IPS-18c (cell line): ENCODE results near the gene CHMP2A.
"Not testable (repeated sequence)": the region's sequence is repeated elsewhere in the genome, so short reads cannot be mapped to it uniquely, and the experiment has no call there.

ENCODE experiments used
- H3K4me3 ChIP-seq: 2 replicates; pipeline ENCODE4 v1.7.0; 2013; ENCODE audit warnings: low read depth, mild to moderate bottlenecking, low read length, moderate library complexity; ENCODE audit not compliant: insufficient read depth
- H3K9me3 ChIP-seq: one replicate; pipeline ENCODE4 v1.6.1; 2013; ENCODE audit warnings: mild to moderate bottlenecking, low read length, moderate library complexity; ENCODE audit not compliant: control insufficient read depth, insufficient read depth

Gene CHMP2A

DNA sequence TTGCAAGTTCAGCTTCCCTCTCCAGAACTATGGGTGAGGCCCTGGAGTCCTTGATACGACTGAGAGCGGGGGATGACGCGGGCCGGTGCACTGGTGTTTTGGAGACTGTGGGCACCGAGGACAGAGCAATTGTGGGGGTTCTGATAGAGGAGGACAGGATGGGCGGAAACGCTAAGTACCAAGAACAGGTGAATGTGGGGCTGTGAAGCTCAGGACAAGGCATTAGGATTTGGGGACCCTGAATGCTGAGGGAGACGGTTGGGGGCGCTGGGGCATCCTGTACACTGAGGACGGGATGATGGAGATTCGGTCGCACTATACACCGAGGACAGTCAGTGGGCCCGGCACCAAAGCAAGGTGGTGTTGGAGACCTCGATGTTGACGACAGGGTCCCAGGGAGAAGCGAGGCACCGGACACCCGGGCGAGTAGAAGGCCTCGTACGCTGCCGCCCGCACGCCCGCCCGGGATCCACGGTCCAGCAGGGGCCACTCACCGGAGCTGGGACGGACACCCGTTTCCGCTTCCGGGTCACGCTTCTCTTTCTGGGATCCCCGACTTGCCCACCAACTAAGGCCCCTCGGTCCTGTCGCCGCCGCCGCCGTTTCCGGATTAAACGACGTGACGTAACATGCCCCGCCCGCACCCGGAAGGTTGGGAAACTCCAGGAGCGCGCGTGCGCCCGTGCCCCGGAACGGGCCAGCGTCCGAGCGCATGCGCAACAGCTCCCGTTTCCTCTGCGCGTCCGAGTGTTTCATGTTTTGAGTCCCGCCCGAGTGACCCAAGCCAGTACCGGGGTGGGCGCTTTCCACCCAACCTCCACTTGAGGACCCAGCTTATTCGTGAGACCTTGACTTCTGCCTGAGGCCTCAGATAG lies at the start of gene CHMP2A:
TSS of gene CHMP2A (minus strand) at position 612 of the 875 bp plus-strand sequence. CDS start 893 bp downstream, outside the sequence.
- peak within 1 kb of the TSS; percentile 80 for H3K4me3 ChIP-seq
- H3K9me3 ChIP-seq: no peaks in the 10 kb centered on the region

DNA sequence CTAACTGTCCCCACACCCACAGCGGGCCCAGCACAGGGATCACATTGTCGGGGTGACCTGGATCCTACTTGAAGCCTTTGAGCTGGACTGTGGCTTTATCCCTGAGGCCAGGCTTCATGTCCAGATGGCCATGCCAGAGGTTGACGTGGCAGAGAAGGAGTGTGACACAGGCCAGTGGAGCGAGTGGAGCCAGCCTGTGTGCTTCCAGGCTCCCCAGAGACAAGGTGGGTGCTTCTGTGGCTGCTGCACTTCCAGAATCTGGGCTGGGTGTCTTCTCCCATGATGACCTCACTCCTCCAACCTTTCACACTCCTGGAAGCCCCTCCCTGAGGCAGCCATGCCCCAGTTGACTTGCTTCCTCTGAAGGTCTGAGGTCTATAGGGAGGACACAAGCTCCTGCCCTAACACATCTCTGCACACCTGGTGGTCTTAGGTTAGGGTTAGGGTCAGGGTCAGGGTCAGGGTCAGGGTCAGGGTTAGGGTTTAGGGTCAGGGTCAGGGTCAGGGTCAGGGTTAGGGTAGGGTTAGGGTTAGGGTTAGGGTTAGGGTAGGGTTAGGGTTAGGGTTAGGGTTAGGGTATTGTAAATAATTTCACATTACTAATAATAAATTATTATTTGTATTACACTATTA lies 31.3 kb upstream of the CHMP2A start:
- Histone ChIP-seq H3K9me3 (no peaks in the 10 kb centered on the region), H3K4me3 (no peak overlapping the region)

DNA sequence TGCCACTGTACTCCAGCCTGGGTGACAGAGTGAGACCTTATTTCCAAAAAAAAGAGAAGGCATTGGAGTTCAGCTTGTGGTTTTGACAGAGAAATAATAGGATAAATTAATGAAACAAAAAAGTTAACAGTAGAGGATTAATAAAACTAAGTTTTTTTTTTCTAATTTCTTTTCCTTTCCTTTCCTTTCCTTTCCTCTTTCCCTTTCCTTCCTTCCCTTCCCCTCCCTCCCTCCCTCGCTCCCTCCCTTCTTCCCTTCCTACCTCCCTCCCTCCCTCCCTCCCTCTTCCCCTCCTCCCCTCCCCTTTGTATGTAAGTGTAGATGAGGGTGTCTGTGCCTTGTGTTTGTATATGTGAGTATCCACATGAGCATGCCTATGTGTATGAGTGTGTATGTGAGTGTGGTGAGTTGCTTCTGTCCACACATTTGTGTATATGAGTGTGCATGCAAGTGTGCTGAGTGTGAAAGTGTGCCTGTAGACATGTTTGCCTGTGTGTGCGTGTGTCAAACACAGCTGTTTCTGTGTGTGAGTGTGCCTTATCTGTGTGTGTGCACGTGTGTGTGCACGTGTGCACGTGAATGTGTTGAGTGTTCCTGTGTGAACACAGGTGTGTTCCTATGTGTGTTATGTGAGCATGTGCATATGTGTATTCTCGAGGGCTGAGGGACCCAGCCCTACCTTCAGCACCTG lies 30.7 kb upstream of the CHMP2A start:
- Histone ChIP-seq H3K9me3 (no peaks in the 10 kb centered on the region), H3K4me3 (no peak overlapping the region)

DNA sequence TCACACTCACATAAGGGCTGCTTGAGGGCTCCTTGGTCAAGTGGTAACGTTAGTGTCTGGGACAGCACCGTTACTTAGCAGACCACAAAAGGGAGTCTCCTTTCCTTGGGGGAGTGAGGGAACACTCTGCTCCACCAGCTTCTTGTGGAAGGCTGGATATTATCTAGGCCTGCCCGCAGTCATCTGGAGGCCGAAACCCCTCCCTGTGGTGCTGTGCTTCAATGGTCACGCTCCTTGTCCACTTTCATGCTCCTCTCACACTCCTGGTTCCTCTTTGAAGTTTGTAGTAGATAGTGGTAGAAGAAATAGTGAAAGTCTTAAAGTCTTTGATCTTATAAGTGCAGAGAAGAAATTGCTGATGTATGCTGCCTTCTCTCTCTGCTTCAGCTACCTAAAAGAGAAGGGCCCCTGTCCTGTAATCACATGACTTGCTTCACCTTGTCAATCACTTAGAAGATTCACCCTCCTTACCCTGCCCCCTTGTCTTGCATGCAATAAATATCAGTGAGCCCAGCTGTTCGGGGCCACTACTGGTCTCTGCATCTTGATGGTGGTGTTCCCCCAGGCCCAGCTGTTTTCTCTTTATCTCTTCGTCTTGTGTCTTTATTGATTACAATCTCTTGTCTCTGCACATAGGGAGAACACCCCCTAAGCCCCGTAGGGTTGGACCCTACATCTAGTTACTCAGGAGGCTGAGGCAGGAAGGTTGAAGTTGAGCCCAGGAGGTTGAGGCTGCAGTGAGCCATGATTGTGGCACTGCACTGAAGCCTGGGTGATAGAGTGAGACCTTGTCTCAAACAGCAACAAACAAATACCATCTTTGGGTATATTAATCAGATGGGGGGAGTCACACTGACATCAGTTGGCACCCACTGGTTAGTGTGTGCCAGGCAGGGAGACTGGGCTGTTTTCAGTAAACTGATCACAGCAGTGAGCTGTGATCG lies 29.9 kb upstream of the CHMP2A start:
- no peaks in the 10 kb centered on the region for H3K9me3 ChIP-seq
- no peak overlapping the region for H3K4me3 ChIP-seq

DNA sequence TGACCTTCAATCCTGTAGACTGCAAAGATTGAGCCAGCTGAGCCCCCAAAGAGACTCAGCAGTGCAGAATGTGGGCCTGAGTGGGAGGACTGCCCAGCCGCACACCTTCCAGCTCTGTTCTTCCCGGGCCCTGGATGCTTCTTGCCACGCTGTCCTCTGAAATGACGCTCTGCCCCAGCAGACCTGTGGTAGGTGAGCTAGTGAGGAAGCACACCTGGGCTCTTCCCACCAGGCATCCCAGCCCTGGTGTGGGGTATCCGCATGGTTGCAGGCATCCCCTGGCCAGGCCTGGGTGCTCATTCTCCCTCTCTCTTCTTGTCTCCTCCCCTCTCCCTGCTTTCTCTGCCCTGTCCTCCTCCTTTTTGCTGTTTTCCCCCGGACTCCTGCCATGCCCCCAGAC lies 28.1 kb upstream of the CHMP2A start:
- no peak overlapping the region for H3K4me3 ChIP-seq
- no peaks in the 10 kb centered on the region for H3K9me3 ChIP-seq

DNA sequence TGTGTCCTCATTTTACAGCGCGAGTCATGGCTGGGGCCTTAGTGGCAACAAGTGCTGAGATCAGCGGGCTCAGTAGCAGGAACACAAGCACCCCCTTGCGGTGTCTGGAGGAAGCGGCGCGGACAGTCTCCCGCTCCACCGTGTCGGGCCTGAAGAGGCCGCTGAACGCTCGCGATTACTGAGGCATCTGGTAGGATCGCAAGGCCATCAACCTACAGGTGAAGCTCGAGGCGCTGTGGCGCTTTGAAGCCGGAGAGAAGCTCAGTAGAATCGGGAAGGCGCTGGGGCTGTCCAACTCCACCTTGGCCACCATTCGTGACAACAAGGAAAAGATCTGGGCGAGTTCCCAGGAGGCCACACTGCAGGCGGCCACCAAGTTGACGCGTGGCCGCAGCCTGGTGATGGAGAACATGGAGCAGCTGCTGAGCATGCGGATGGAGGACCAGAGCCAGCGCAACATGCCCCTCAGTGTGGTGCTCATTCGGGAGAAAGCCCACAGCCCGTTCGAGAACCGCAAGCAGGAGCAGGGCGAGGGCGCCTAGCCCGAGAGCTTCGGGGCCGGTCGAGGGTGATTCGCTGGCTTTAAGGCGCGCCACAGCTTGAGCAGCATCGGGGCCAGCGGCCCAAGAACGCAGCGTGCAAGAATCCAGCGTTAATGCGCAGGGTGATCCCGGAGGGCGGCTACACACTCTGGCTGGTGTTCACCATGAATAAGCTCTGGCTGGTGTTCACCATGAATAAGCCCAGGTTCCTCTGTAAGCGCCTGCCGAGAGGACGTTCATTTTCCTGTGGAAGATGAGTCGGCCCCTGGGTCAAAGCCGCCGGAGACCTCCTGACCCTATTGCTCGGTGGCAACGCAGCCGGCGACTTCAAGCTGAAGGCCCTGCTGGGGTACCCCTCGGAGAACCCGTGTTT lies 26.6 kb upstream of the CHMP2A start:
- Histone ChIP-seq H3K9me3 (no peaks in the 10 kb centered on the region), H3K4me3 (no peak overlapping the region)

DNA sequence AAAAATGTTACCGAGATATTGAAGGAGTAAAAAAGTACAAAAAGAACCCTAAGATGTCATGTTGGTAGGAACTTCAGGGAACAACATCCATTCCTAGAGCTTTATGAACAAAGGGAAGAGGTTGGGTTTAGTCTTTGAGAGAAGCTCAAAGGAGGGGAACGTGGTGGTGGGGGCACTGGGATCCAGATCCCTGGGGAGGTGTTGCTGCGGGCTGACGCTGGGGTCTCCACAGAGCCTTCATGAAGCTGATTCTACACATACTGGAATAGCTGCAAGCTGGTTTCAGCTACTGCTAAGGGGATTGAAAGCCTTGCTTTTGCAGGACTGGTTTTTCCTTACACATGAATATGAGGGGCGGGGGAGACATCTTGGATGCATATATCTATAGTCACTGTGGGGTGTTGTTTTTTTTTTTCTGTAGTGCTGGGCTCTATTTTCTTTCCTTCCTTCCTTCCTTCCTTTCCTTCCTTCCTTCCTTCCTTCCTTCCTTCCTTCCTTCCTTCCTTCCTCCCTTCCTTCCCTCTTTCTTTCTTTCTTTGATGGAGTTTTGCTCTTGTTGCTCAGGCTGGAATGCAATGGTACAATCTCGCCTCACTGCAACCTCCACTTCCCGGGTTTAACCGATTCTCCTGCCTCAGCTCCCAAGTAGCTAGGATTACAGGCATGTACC lies 24.7 kb upstream of the CHMP2A start:
- Histone ChIP-seq H3K4me3 (no peak overlapping the region), H3K9me3 (no peaks in the 10 kb centered on the region)

DNA sequence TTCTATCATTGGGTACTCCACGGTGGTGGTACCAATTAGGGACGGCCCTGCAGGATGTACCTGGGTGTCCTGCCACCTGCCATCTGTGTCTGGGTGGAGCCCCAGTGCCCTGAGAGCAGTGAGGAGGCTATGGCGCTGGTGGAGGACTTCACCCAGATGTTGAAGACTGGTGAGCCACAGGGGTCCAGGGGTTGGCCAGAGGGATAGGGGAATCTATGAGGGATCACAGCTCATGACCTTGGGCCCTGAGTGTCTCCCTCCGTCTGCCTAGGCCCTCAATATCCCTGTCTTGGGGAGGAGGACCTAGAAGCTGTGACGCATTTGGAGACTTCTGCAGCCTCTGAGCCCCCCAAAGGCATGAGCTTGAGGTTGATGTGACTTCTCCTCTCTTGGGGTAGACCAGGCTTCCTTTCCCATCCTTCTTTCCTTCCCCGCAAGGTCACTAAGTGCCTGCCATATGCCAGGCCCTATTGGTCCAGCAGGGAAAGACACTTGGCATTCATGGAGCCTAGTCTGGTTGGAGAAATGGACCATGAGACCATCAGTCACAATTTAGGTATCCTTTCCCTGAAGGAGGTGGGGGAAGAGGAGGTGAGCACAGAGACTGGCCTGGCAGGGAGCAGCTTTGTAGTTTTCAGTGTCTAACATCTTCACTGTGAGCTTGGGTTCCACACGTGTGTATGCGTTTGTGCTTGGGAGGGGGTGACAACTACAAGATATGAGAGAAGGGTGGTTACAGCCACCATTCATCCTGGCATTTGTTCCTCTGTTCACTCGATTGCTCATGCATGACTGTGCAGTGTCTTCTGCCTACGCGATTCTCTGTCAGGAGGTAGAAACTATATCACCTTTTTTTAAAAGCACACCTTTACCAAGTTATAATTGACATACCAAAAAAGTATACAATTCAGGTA lies 23.4 kb upstream of the CHMP2A start:
- H3K4me3 ChIP-seq: no peak overlapping the region

DNA sequence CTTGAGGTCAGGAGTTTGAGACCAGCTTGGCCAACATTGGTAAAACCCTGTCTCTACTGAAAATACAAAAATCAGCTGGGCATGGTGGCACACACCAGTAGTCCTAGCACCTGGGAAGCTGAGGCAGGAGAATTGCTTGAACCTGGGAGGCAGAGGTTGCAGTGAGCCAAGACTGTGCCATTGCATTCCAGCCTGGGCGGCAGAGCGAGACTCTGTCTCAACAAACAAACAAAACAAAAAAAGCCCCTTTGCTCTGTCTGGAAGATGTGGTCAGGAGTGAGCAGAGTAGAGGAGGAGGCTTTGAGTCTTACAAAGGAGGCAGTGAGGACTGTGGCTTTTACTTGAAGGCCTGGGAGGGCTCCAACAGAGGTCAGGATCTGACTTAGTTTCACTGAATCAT lies 22.7 kb upstream of the CHMP2A start:
- H3K4me3 ChIP-seq, H3K9me3 ChIP-seq: not testable (repeated sequence)

More for the DNA sequence above, 23.4 kb upstream of the CHMP2A start:
- no peaks in the 10 kb centered on the region for H3K9me3 ChIP-seq

DNA sequence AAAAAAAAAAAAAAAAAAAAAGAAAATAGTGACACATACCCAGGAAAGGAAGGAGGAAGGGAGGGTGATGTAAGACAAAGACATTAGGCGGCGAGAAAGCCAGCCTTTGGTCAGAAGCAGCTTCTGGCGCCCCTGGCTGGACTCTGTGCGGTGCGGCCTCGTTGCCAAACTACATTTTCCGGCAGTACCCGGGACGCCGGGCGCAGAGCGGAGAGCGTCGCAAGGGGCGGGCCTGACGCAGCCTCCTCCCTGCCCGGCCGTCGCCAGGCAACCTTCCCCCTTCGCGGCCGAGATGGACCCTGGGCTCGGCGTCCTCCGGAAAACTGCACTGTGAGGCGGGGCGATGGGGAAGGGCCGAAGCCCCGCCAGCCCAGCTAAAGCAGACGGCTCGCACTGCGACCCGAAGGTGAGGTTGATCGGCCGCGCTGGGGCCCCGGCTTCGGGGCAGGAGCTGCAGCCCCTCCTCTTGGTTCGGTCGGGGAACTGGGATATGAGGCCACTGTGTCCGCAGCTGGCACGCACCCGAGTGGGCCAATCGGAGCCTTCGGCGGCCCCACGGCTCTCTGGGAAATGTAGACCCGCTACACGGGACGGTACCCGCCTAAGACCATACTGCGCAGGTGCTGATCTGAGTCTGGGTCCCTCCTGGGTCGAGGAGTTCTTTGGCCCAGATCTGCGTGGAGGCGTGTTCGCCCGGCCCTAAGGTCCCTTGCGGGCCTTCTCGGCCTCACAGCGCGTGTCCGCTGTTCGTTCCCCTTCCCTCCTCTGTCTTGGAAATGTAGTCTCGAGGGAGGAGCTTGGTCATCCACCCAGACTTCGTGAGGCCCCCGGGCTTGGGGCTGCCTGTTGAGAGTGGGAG lies 20.5 kb upstream of the CHMP2A start:
- peak overlapping the region; percentile 90 for H3K4me3 ChIP-seq
- no peaks in the 10 kb centered on the region for H3K9me3 ChIP-seq

DNA sequence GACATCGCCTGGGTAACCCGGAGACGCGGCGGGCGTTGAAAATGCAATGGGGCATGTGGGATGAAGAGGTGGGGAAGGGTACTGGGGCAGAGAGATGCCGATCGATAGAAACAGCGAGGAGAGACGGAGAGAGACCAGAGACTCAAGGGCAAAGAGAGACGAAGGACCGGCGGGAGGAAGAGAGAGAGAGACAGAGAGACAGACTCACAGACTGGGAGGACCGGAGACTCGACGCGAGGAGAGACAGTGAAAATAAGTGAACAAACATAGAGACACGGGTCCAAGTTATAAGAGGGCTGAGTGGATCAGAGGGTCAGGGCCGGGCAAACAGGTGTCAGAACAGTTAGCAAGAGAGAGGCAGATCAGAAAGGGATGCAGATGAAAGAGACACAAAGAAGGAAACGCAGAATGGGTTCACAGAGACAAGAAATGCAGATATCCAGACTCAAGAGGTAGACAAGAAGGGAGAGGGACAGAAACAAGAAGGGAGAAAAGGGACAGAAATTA lies 18.8 kb upstream of the CHMP2A start:
- no peaks in the 10 kb centered on the region for H3K9me3 ChIP-seq
- H3K4me3 ChIP-seq: peak overlapping the region; percentile 40; the same call in 1 of the 2 replicates

DNA sequence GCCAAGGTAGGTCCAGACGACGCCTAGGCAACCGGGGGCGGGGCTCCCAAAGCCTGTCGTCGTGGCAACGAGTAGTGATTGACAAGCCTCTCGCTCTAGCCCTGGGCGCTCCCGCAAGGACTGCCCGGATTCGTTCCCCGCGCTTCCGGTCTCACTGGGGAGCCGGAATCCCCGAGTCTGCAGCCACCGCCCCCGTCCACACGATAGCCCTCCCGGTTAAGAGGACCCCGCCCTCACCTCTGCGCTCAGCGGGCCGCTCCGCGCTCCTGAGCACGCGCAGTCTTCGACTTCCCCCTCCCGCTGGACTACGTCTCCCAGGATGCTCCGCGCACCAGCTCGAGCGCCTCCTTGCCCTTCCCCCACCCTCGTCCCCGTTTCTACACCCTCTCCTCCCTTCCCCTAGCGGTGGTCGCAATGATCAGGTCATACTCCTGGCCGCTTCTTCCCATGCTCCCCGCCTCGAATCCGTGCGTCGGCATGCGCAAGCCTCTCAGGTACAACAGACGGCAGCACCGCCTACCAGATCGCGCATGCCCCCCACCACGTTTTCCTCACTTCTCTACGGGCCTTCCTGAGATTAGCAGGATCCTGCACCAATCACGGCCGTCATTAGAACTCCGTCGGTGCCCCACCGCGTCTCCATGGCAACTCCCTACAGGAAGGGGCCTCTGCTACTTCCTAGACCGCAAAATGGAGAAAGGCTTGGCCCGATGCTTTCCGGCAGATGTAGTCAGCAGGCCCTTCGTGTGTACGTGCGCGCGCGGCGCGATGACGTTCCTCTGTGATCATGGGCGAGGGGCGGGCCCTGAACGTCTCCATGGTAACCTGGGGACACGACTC lies 18.1 kb upstream of the CHMP2A start, which contains the start of gene MZF1:
TSS of gene MZF1 (minus strand) at position 518 of the 840 bp plus-strand sequence. CDS start 1,946 bp downstream, outside the sequence.
- Histone ChIP-seq H3K9me3 (no peaks in the 10 kb centered on the region), H3K4me3 (peak within 1 kb of the TSS; percentile 79)
